Tibial nerve (tissue), 4 donors: ENCODE results near the gene CHST15. TPM values are rescaled to one million over a fixed set of nuclear protein-coding genes. Genes with fewer than 3 reads are reported as not detected.

Source experiments
- DNase-seq, 2 donors: peaks; one replicate each; pipeline ENCODE4 v3.0.0-alpha.2; 2019; ENCODE audit warnings: low spot score in 2 of 2
- H3K27ac ChIP-seq, 4 donors: fragments of 200-600 bp; sonication (generic) in 3 of 4; one replicate each; pipeline ENCODE4 v1.5.1; 2017 to 2019; ENCODE audit warnings: mild to moderate bottlenecking in 1 of 4
- H3K27me3 ChIP-seq, 2 donors: fragments of 200-600 bp; sonication (generic) in 1 of 2; one replicate each; pipeline versions ENCODE4 v1.5.1 to v1.6.0; 2017 to 2019
- H3K36me3 ChIP-seq, 3 donors: fragments of 200-600 bp; sonication (generic); one replicate each; pipeline ENCODE4 v1.5.1; 2018 to 2019
- H3K4me1 ChIP-seq, 4 donors: fragments of 200-600 bp; sonication (generic) in 3 of 4; one replicate each; pipeline ENCODE4 v1.5.1; 2017 to 2019
- H3K4me3 ChIP-seq, 4 donors: fragments of 200-600 bp; sonication (generic) in 3 of 4; one replicate each; pipeline ENCODE4 v1.5.1; 2017 to 2019; ENCODE audit warnings: mild to moderate bottlenecking in 1 of 4, moderate library complexity in 1 of 4
- H3K9me3 ChIP-seq, 4 donors: fragments of 200-600 bp; sonication (generic) in 3 of 4; one replicate each; pipeline ENCODE4 v1.5.1; 2017 to 2019
- EP300 ChIP-seq, 2 donors: sonication (generic); formaldehyde crosslinking; IDR thresholded peaks; one replicate each; pipeline ENCODE4 v1.6.1; 2017; ENCODE audit warnings: antibody characterized with exemption in 2 of 2, mild to moderate bottlenecking in 1 of 2
- POLR2A ChIP-seq, 2 donors: fragments of 450-650 bp; IDR thresholded peaks; one replicate each; pipeline ENCODE4 v1.6.1; 2017; ENCODE audit warnings: antibody characterized with exemption in 2 of 2, mild to moderate bottlenecking in 2 of 2, moderate library complexity in 2 of 2
- WGBS, 2 donors: methylation state at CpG; one replicate each; pipeline ENCODE4 v1.1.5; 2018; 5-methylcytosine and 5-hydroxymethylcytosine counted together
- total RNA-seq, 4 donors: library from RNA; depleted of rRNA; stranded (reverse); fragments of >200 nt; gene quantifications; one replicate each; pipeline ENCODE4 v1.1.0, GENCODE V29; 2016
- TF ChIP-seq, protein P1 (sequence below), 5 experiments: fragments of 200-600 bp in 3 of 5; fragments of 450-650 bp in 2 of 5; sonication (generic) in 3 of 5; IDR thresholded peaks; one replicate each; pipeline ENCODE4 v1.5.1; 2016 to 2019; ENCODE audit warnings: antibody characterized with exemption in 5 of 5, mild to moderate bottlenecking in 3 of 5, moderate library complexity in 2 of 5

Gene CHST15
- total RNA-seq, 4 donors from 2014 or later = 29.8 to 45.6 (median 34.3) TPM

DNA sequence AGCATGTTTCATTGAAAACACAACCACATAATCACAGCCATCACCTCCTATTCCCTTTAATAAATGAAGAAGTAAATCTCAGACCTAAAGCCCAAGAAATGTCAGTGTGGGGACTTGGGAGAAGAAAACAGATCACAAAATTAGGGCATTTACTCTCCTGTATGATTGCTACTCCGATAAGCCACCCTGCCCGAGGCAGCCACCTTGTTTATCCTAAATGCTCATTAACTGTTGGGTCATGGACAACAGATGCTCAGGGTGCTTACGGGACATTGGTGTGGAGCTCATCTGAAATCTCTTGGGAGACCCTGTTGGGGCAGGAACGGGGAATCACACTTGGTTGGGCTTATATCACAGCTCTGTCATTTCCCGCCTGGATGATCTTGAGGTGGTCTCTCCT is 17.5 kb upstream of the CHST15 start:
- 85 to 90% methylated on average over 5 of the region's 5 CpGs for WGBS, 2 donors
- H3K27ac ChIP-seq = no peak overlapping the region
- H3K4me1 ChIP-seq = peaks cover 0 to 17% (median 10%) of the 10 kb centered on the region in 4 donors
- H3K27me3 ChIP-seq = no peaks in the 10 kb centered on the region
- no peaks in the 10 kb centered on the region for H3K9me3 ChIP-seq
- H3K36me3 ChIP-seq = no peaks in the 10 kb centered on the region
- DNase-seq = no peak
- H3K4me3 ChIP-seq = no peak overlapping the region
- no peak for TF ChIP-seq POLR2A (IDR thresholded peaks at IDR 0.05)
- TF ChIP-seq, protein P1, sequence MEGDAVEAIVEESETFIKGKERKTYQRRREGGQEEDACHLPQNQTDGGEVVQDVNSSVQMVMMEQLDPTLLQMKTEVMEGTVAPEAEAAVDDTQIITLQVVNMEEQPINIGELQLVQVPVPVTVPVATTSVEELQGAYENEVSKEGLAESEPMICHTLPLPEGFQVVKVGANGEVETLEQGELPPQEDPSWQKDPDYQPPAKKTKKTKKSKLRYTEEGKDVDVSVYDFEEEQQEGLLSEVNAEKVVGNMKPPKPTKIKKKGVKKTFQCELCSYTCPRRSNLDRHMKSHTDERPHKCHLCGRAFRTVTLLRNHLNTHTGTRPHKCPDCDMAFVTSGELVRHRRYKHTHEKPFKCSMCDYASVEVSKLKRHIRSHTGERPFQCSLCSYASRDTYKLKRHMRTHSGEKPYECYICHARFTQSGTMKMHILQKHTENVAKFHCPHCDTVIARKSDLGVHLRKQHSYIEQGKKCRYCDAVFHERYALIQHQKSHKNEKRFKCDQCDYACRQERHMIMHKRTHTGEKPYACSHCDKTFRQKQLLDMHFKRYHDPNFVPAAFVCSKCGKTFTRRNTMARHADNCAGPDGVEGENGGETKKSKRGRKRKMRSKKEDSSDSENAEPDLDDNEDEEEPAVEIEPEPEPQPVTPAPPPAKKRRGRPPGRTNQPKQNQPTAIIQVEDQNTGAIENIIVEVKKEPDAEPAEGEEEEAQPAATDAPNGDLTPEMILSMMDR (IDR thresholded peaks at IDR 0.05) = no peak
- TF ChIP-seq EP300 (IDR thresholded peaks at IDR 0.05) = no peak

GRCh38 chr10:124109261-124109660 is 15.9 kb upstream of the CHST15 start:
- Histone ChIP-seq H3K27me3 (no peaks in the 10 kb centered on the region), H3K4me3 (no peak overlapping the region), H3K9me3 (no peaks in the 10 kb centered on the region), H3K27ac (no peak overlapping the region), H3K4me1 (peaks cover 0 to 30% (median 13%) of the 10 kb centered on the region in 4 donors), H3K36me3 (no peaks in the 10 kb centered on the region)
- WGBS, 2 donors = 70 to 76% methylated on average over 4 of the region's 4 CpGs
- DNase-seq = no peak
- TF ChIP-seq EP300 (IDR thresholded peaks at IDR 0.05) (no peak), POLR2A (IDR thresholded peaks at IDR 0.05) (no peak)
- TF ChIP-seq, protein P1 (IDR thresholded peaks at IDR 0.05) = no peak

- no peak overlapping the region for H3K4me3 ChIP-seq
- peaks cover 0 to 30% (median 13%) of the 10 kb centered on the region in 4 donors for H3K4me1 ChIP-seq
- TF ChIP-seq POLR2A (IDR thresholded peaks at IDR 0.05) (no peak), EP300 (IDR thresholded peaks at IDR 0.05) (no peak)
- TF ChIP-seq, protein P1 (IDR thresholded peaks at IDR 0.05) = no peak
- no peaks in the 10 kb centered on the region for H3K9me3 ChIP-seq
- H3K27me3 ChIP-seq = no peaks in the 10 kb centered on the region
- H3K36me3 ChIP-seq = no peaks in the 10 kb centered on the region
- 67 to 69% methylated on average over 5 of the region's 5 CpGs for WGBS, 2 donors
- H3K27ac ChIP-seq = no peak overlapping the region
- DNase-seq = no peak
These were observed 13.7 kb upstream of the CHST15 start for GRCh38 chr10:124107072-124107471.

DNA sequence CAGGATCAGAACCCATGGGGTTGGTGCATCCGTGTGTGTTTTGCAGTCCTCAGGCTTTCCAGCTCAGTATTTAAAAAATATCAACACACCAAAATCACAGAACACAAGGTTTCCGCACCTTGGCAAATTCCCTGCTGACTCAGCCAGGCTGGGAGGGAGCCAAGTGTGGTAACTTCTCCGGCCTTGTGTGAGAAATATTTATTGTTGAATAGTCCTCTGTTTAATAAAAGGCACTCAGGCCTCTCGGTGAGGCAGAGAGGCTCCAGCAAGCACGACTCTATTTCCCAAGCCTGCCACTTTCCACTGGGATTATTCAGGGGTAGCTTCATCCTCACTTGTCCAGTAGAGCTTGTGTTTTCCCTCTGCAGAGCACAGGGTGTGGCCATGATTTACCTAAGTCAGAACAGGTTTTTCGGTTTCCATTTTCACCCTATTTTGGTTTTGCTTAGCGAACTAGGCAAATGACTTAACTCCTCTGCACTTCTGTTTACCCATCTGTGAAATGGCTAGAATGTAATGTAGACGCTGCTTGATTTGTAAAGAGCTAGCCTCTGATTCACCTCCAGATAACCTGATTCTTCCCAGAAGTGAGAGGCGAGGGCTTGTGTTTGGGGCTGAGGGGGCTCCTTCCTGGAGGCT is 13.0 kb upstream of the CHST15 start:
- Histone ChIP-seq H3K27me3 (no peaks in the 10 kb centered on the region), H3K36me3 (no peaks in the 10 kb centered on the region), H3K4me1 (peaks cover 0 to 30% (median 13%) of the 10 kb centered on the region in 4 donors), H3K27ac (peak overlapping the region in 3 of 4 donors; percentile 17 to 72 (median 66)), H3K4me3 (no peak overlapping the region), H3K9me3 (no peaks in the 10 kb centered on the region)
- 42 to 44% methylated on average over 9 of the region's 9 CpGs for WGBS, 2 donors
- peak; percentile 63 to 75 for DNase-seq
- TF ChIP-seq, protein P1 (IDR thresholded peaks at IDR 0.05) = no peak
- peak in 1 of 2 donors; percentile 71 for TF ChIP-seq EP300 (IDR thresholded peaks at IDR 0.05)
- TF ChIP-seq POLR2A (IDR thresholded peaks at IDR 0.05) = no peak

GRCh38 chr10:124105594-124105993 is 12.2 kb upstream of the CHST15 start:
- peak overlapping the region in 3 of 4 donors; percentile 17 to 72 (median 66) for H3K27ac ChIP-seq
- no peaks in the 10 kb centered on the region for H3K27me3 ChIP-seq
- no peak overlapping the region for H3K4me3 ChIP-seq

More at GRCh38 chr10:124105594-124105993, 12.2 kb upstream of the CHST15 start:
- WGBS, 2 donors = 50 to 53% methylated on average over 5 of the region's 5 CpGs
- DNase-seq = no peak
- Histone ChIP-seq H3K36me3 (no peaks in the 10 kb centered on the region), H3K4me1 (peaks cover 0 to 30% (median 13%) of the 10 kb centered on the region in 4 donors), H3K9me3 (no peaks in the 10 kb centered on the region)
- TF ChIP-seq POLR2A (IDR thresholded peaks at IDR 0.05) (no peak), EP300 (IDR thresholded peaks at IDR 0.05) (no peak)
- TF ChIP-seq, protein P1 (IDR thresholded peaks at IDR 0.05) = no peak
